SK-N-SH treated with all-trans-retinoic acid at 6 μM for 48 hours (cell line): Measurements from ENCODE around the gene MYO5C.

Experiments used
- ATAC-seq: fragments of 200-7000 bp; cut with Tn5 transposase; 3 replicates; pipeline ENCODE4 v1.9.1; 2020; ENCODE audit warnings: mild to moderate bottlenecking, moderate library complexity
- BACH2 ChIP-seq: fragments of 250-450 bp; sonication (Bioruptor Pico); IDR thresholded peaks from 2 replicates; pipeline ENCODE4 v1.9.0; 2021; ENCODE audit warnings: mild to moderate bottlenecking, borderline replicate concordance
- CREB5 ChIP-seq: fragments of 250-450 bp; sonication (Bioruptor Pico); IDR thresholded peaks from 2 replicates; pipeline ENCODE4 v1.5.1; 2020; ENCODE audit warnings: low read depth, mild to moderate bottlenecking, moderate library complexity
- CSDC2 ChIP-seq: fragments of 250-450 bp; sonication (Bioruptor Pico); IDR thresholded peaks from 2 replicates; pipeline ENCODE4 v1.5.0; 2020; ENCODE audit warnings: mild to moderate bottlenecking, moderate library complexity
- CSRNP3 ChIP-seq: fragments of 250-450 bp; sonication (Bioruptor Pico); IDR thresholded peaks from 2 replicates; pipeline ENCODE4 v1.5.1; 2021; ENCODE audit warnings: mild to moderate bottlenecking, moderate library complexity
- ESRRG ChIP-seq: fragments of 250-450 bp; sonication (Bioruptor Pico); IDR thresholded peaks from 2 replicates; pipeline ENCODE4 v1.6.1; 2021; ENCODE audit warnings: mild to moderate bottlenecking
- GLIS3 ChIP-seq: fragments of 250-450 bp; sonication (Bioruptor Pico); IDR thresholded peaks from 2 replicates; pipeline ENCODE4 v1.5.0; 2020; ENCODE audit warnings: mild to moderate bottlenecking, moderate library complexity
- ISL1 ChIP-seq: fragments of 250-450 bp; sonication (Bioruptor Pico); IDR thresholded peaks from 2 replicates; pipeline ENCODE4 v2.1.2; 2022; ENCODE audit warnings: mild to moderate bottlenecking, moderate library complexity
- OSR1 ChIP-seq: fragments of 250-450 bp; sonication (Bioruptor Pico); IDR thresholded peaks from 2 replicates; pipeline ENCODE4 v1.8.0; 2022; ENCODE audit warnings: moderate library complexity, mild to moderate bottlenecking, inconsistent platforms
- POU6F1 ChIP-seq: fragments of 250-450 bp; sonication (Bioruptor Pico); IDR thresholded peaks from 2 replicates; pipeline ENCODE4 v1.8.0; 2021; ENCODE audit warnings: low read depth, mild to moderate bottlenecking, moderate library complexity, borderline replicate concordance
- PPARA ChIP-seq: fragments of 250-450 bp; sonication (Bioruptor Pico); IDR thresholded peaks from 2 replicates; pipeline ENCODE4 v1.5.0; 2020; ENCODE audit warnings: mild to moderate bottlenecking, borderline replicate concordance
- RARB ChIP-seq: fragments of 250-450 bp; sonication (Bioruptor Pico); IDR thresholded peaks from 2 replicates; pipeline ENCODE4 v1.8.0; 2021; ENCODE audit warnings: mild to moderate bottlenecking, moderate library complexity
- SNAI2 ChIP-seq: fragments of 250-450 bp; sonication (Bioruptor Pico); IDR thresholded peaks from 2 replicates; pipeline ENCODE4 v1.5.0; 2020; ENCODE audit warnings: mild to moderate bottlenecking, moderate library complexity
- TCF4 ChIP-seq: fragments of 250-450 bp; sonication (Bioruptor Pico); IDR thresholded peaks from 2 replicates; pipeline ENCODE4 v1.8.0; 2021; ENCODE audit warnings: mild to moderate bottlenecking, moderate library complexity, borderline replicate concordance
- TOX ChIP-seq: fragments of 250-450 bp; sonication (Bioruptor Pico); IDR thresholded peaks from 2 replicates; pipeline ENCODE4 v1.8.0; 2021; ENCODE audit warnings: mild to moderate bottlenecking, moderate library complexity, borderline replicate concordance
- ZC3H10 ChIP-seq: fragments of 250-450 bp; sonication (Bioruptor Pico); IDR thresholded peaks from 2 replicates; pipeline ENCODE4 v1.5.1; 2021; ENCODE audit warnings: mild to moderate bottlenecking, moderate library complexity
- ZFP3 ChIP-seq: fragments of 250-450 bp; sonication (Bioruptor Pico); IDR thresholded peaks from 2 replicates; pipeline ENCODE4 v1.5.0; 2020; ENCODE audit warnings: mild to moderate bottlenecking, moderate library complexity
- ZFP30 ChIP-seq: fragments of 450-650 bp; formaldehyde crosslinking; IDR thresholded peaks from 2 replicates; pipeline ENCODE4 v1.5.0; 2022; ENCODE audit warnings: mild to moderate bottlenecking, moderate library complexity
- ZNF565 ChIP-seq: fragments of 450-650 bp; formaldehyde crosslinking; conservative IDR thresholded peaks from 2 replicates; pipeline ENCODE4 v1.5.0; 2020; ENCODE audit warnings: low read depth, mild to moderate bottlenecking, moderate library complexity
- ZNF70 ChIP-seq: fragments of 450-650 bp; formaldehyde crosslinking; IDR thresholded peaks from 2 replicates; pipeline ENCODE4 v1.5.0; 2020; ENCODE audit warnings: mild to moderate bottlenecking, moderate library complexity
- ZNF8 ChIP-seq: fragments of 450-650 bp; formaldehyde crosslinking; IDR thresholded peaks from 2 replicates; pipeline ENCODE4 v1.5.0; 2020; ENCODE audit warnings: mild to moderate bottlenecking, moderate library complexity

The MYO5C gene

GRCh38 chr15:52200831-52201365, 94.7 kb downstream of the MYO5C start (continued):
- no peak for TF ChIP-seq POU6F1 (CRISPR knock-in tag)
- no peak for TF ChIP-seq BACH2 (CRISPR knock-in tag)
- TF ChIP-seq ZC3H10 (CRISPR knock-in tag): no peak
- no peak for TF ChIP-seq ZNF70 (CRISPR knock-in tag)
- TF ChIP-seq RARB (CRISPR knock-in tag): no peak
- TF ChIP-seq ESRRG (CRISPR knock-in tag): no peak

- no peak for ATAC-seq
- TF ChIP-seq ZNF8: no peak
- TF ChIP-seq TOX (CRISPR knock-in tag): no peak
- no peak for TF ChIP-seq ISL1
- no peak for TF ChIP-seq BACH2 (CRISPR knock-in tag)
- TF ChIP-seq, all 23 proteins: peak for 0
These were observed 96.3 kb downstream of the MYO5C start for GRCh38 chr15:52199271-52199670.

- TF ChIP-seq ZNF8: no peak
- no peak for TF ChIP-seq TOX (CRISPR knock-in tag)
- no peak for TF ChIP-seq PPARA
- TF ChIP-seq POU6F1 (CRISPR knock-in tag): no peak
- TF ChIP-seq OSR1: no peak
- TF ChIP-seq ZC3H10 (CRISPR knock-in tag): no peak
- no peak for TF ChIP-seq ZNF70 (CRISPR knock-in tag)
- no peak for ATAC-seq
These were observed 98.7 kb downstream of the MYO5C start for GRCh38 chr15:52196891-52197290.

- ATAC-seq: peak; percentile 36; the same call in 2 of the 3 replicates
- TF ChIP-seq GLIS3 (no peak), CSDC2 (no peak), ZNF70 (CRISPR knock-in tag) (no peak), ISL1 (no peak), SNAI2 (CRISPR knock-in tag) (no peak), TOX (CRISPR knock-in tag) (no peak), CSRNP3 (CRISPR knock-in tag) (no peak), TCF4 (no peak), ZC3H10 (CRISPR knock-in tag) (no peak), ZNF565 (CRISPR knock-in tag) (no peak), RARB (CRISPR knock-in tag) (no peak)
These were observed 101.8 kb downstream of the MYO5C start for GRCh38 chr15:52193791-52194190.

- TF ChIP-seq ESRRG (CRISPR knock-in tag): no peak
- TF ChIP-seq RARB (CRISPR knock-in tag): no peak
- no peak for TF ChIP-seq ZNF70 (CRISPR knock-in tag)
- no peak for TF ChIP-seq CREB5 (CRISPR knock-in tag)
- no peak for TF ChIP-seq SNAI2 (CRISPR knock-in tag)
- no peak for TF ChIP-seq ZFP30 (CRISPR knock-in tag)
- ATAC-seq: peak; percentile 32
These were observed 102.3 kb downstream of the MYO5C start for GRCh38 chr15:52193321-52193720.

GRCh38 chr15:52191207-52191606, 104.4 kb downstream of the MYO5C start, which contains the start of gene GNB5:
Gene GNB5 (minus strand): TSS chr15:52191392. CDS start chr15:52184676, 6,716 bp downstream.
- ATAC-seq: no peak
- TF ChIP-seq ZFP3 (CRISPR knock-in tag) (no peak), CSDC2 (no peak), ZNF8 (no peak), PPARA (no peak), POU6F1 (CRISPR knock-in tag) (no peak)
- TF ChIP-seq, all 23 proteins: peak for 0
